Ovary (tissue), 9 donors: ENCODE data around the gene CRB1. TPM values are rescaled to one million over a fixed set of nuclear protein-coding genes. Genes with fewer than 3 reads are reported as not detected.

Experiments used
- DNase-seq, 5 donors: peaks; one replicate each; pipeline ENCODE4 v3.0.0-alpha.2; 2019 to 2020
- H3K27ac ChIP-seq, 2 donors: fragments of 200-600 bp; one replicate each; pipeline versions ENCODE4 v1.5.1 to v1.8.0; 2019 to 2022
- H3K27me3 ChIP-seq: fragments of 200-600 bp; one replicate; pipeline ENCODE4 v1.8.0; 2022
- H3K36me3 ChIP-seq: fragments of 200-600 bp; sonication (generic); one replicate; pipeline ENCODE4 v1.5.1; 2019
- H3K4me1 ChIP-seq: one replicate; pipeline ENCODE4 v1.8.1; 2013; ENCODE audit warnings: mild to moderate bottlenecking, moderate library complexity; ENCODE audit not compliant: insufficient read depth
- H3K4me3 ChIP-seq: fragments of 200-600 bp; sonication (generic); one replicate; pipeline ENCODE4 v1.5.1; 2017
- H3K9me3 ChIP-seq, 2 donors: fragments of 200-600 bp in 1 of 2; sonication (generic) in 1 of 2; one replicate each; pipeline versions ENCODE4 v1.5.1 to v1.8.1; 2013 to 2019; ENCODE audit warnings: mild to moderate bottlenecking in 1 of 2, moderate library complexity in 1 of 2
- EP300 ChIP-seq: sonication (generic); formaldehyde crosslinking; IDR thresholded peaks from one replicate; pipeline ENCODE4 v1.6.1; 2017; ENCODE audit warnings: antibody characterized with exemption
- POLR2A ChIP-seq: fragments of 450-650 bp; IDR thresholded peaks from one replicate; pipeline ENCODE4 v1.6.1; 2017; ENCODE audit warnings: antibody characterized with exemption, mild to moderate bottlenecking, moderate library complexity
- WGBS, 3 donors: extraction: QIAGEN DNeasy Blood & Tissue Kit in 1 of 3; methylation state at CpG; one replicate each; pipeline versions ENCODE4 v1.1.5 to v1.1.7; 2013 to 2017; 5-methylcytosine and 5-hydroxymethylcytosine counted together
- intact Hi-C, 4 donors: fragments of 100-400 bp; cut with DNase I; formaldehyde crosslinking; loops; one replicate each; pipeline versions ENCODE4 v1.11.0 to v1.15.1; 2022 to 2023
- polyA plus RNA-seq, 2 donors: library from polyadenylated mRNA; stranded (reverse); fragments of 200-250 nt in 1 of 2; fragments of 350-450 nt in 1 of 2; fragmentation: Illumina TruSeq in 1 of 2; extraction: RNeasy Lipid Tissue Mini Kit (QIAGEN cat#74804) in 1 of 2; gene quantifications; one replicate each; pipeline ENCODE4 v1.2.3, GENCODE V29; 2013 to 2014
- total RNA-seq, 7 donors: library from RNA; depleted of rRNA in 2 of 7; stranded (reverse); fragments of >200 nt in 2 of 7; fragmentation: NEBNext Ultra II Directional in 3 of 7; extraction: Animal tissue kit (Norgen Biotek cat#: 25700) in 3 of 7; gene quantifications; one replicate each; pipeline versions ENCODE4 v1.1.0 to v1.2.4, GENCODE V29; 2016 to 2023
- TF ChIP-seq, protein P1 (sequence below), 3 donors: fragments of 450-650 bp in 2 of 3; fragments of 200-600 bp in 1 of 3; IDR thresholded peaks; one replicate each; pipeline versions ENCODE4 v1.5.1 to v1.8.0; 2016 to 2022; ENCODE audit warnings: antibody characterized with exemption in 3 of 3, mild to moderate bottlenecking in 1 of 3
- donor health status: DM: no; HTN: no; CAD: no; lungs with moderate emphysema.
- donor health status: DM: no; HTN: no; CAD: no.
- donor health status: Bipolar disorder and iron deficiency.
- donor health status: DM: yes; HTN: yes; CAD: no.
- donor health status: DM: no; HTN: no; CAD: no.
- donor health status: DM: yes; HTN: yes; CAD: no.

The CRB1 gene
- total and polyA plus RNA-seq, 9 donors = 0.60 to 4.0 (median 1.1) TPM

DNA sequence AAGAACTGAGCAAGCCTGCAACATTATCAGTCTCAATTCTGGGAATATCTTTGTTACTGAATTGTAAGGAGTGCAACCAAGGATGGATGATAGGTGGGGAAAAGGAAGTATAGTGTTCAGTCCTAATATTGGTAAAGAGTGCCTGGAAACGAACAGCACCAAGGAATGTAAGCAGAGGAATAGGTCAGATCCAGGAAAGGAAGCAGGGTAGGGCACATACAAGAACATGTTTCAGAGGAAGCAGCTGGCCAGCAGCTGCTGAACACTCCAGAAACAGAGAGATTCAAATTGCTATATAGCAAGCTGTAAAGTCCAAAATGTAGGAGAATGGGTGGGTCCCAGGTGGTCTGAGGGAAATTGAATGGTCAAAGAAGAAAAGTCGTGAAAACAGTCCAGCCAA, 37.9 kb downstream of the CRB1 start:
- no peaks in the 10 kb centered on the region for H3K27me3 ChIP-seq
- no peak overlapping the region for H3K4me3 ChIP-seq
- H3K4me1 ChIP-seq = no peaks in the 10 kb centered on the region
- H3K36me3 ChIP-seq = no peaks in the 10 kb centered on the region
- no peaks in the 10 kb centered on the region for H3K9me3 ChIP-seq
- no peak for DNase-seq
- H3K27ac ChIP-seq = no peak overlapping the region
- intact Hi-C loops = no loop called here
- no peak for TF ChIP-seq POLR2A
- no peak for TF ChIP-seq EP300
- TF ChIP-seq, protein P1, sequence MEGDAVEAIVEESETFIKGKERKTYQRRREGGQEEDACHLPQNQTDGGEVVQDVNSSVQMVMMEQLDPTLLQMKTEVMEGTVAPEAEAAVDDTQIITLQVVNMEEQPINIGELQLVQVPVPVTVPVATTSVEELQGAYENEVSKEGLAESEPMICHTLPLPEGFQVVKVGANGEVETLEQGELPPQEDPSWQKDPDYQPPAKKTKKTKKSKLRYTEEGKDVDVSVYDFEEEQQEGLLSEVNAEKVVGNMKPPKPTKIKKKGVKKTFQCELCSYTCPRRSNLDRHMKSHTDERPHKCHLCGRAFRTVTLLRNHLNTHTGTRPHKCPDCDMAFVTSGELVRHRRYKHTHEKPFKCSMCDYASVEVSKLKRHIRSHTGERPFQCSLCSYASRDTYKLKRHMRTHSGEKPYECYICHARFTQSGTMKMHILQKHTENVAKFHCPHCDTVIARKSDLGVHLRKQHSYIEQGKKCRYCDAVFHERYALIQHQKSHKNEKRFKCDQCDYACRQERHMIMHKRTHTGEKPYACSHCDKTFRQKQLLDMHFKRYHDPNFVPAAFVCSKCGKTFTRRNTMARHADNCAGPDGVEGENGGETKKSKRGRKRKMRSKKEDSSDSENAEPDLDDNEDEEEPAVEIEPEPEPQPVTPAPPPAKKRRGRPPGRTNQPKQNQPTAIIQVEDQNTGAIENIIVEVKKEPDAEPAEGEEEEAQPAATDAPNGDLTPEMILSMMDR (IDR thresholded peaks at IDR 0.05) = no peak
- 20 to 41% (median 21%) methylated on average over 2 of the region's 2 CpGs for WGBS, 3 donors

DNA sequence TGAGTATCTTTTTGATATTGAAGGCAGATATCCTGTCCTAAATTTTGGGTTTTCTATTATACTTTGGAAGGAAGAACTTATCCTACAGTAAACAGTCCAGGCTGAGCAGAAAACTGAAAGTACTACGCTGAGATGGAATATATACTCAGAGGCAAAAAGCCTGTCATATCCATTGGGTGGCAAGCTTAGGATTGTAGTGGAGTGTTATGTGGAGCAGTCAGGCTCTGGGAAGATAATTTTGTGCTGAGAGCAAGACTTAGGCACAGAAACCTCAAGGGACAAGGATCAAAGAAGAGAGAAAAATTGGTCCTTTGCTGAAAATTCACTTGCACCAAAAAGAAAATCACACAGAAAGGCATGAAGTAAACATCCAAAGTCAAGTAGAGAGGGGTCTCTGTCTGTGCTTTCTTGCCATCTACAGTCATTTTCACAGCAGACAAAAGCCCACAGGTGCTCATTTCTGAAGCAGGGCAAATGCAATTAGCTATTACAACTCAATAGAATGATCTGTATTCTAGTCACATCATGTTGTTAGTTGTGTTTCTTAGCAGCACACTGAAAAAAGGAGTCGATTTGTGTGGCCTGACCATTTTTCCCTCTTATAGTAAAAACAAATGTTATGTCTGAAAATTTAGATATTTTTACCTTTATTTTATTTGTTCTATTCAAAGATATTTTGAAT, 38.5 kb downstream of the CRB1 start:
- TF ChIP-seq EP300 = no peak
- TF ChIP-seq, protein P1 (IDR thresholded peaks at IDR 0.05) = no peak
- no peak for TF ChIP-seq POLR2A
- WGBS, 3 donors = 77 to 95% (median 78%) methylated on average over 2 of the region's 2 CpGs
- Histone ChIP-seq H3K27me3 (no peaks in the 10 kb centered on the region), H3K36me3 (no peaks in the 10 kb centered on the region), H3K27ac (no peak overlapping the region), H3K9me3 (no peaks in the 10 kb centered on the region), H3K4me1 (no peaks in the 10 kb centered on the region), H3K4me3 (no peak overlapping the region)
- no peak for DNase-seq
- intact Hi-C loops = no loop called here

DNA sequence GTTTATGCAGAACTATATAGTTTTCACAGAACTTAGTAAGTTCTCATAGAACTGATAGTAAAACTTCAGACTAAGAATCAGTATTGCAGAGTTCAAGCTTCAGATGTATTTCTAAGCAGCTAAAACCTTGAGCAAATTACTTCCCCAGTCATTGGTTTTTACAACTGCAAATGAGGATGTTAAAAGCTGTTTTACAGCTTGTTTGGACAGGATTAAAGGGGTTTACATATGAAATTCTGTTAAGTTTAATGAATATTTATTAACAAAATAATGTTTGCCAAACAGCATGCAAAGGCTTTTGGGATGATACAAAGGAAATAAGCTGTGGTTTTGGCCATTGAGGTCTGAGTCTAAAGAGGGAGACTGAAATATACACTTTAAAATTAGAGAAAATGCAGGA, 39.1 kb downstream of the CRB1 start:
- DNase-seq = no peak
- no peak for TF ChIP-seq EP300
- intact Hi-C loops = no loop called here
- H3K27me3 ChIP-seq = no peaks in the 10 kb centered on the region
- H3K9me3 ChIP-seq = no peaks in the 10 kb centered on the region
- no peaks in the 10 kb centered on the region for H3K4me1 ChIP-seq
- no peak overlapping the region for H3K27ac ChIP-seq
- no peak overlapping the region for H3K4me3 ChIP-seq
- no peaks in the 10 kb centered on the region for H3K36me3 ChIP-seq

DNA sequence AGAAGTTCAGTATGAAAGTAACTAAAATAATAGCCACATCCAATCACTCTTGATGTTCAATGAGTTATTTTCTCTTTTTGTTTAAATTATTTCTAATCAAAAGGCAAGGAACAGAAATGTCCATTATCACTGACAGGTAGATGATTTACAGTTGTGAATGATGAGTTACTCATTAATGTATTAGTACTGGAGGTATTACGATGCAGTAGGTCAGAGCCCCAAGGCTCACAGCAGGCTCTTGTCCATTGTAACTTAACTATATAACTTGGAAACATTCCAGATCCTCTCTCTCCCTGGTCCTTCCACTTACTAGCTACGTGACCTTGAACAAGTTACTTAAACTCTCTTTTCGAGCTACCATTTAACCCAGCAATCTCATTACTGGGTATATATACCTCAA, 39.5 kb downstream of the CRB1 start:
- no peaks in the 10 kb centered on the region for H3K36me3 ChIP-seq
- H3K27ac ChIP-seq = no peak overlapping the region
- DNase-seq = no peak
- TF ChIP-seq, protein P1 (IDR thresholded peaks at IDR 0.05) = no peak
- TF ChIP-seq POLR2A = no peak
- TF ChIP-seq EP300 = no peak
- H3K4me1 ChIP-seq = no peaks in the 10 kb centered on the region
- intact Hi-C loops = no loop called here
- H3K27me3 ChIP-seq = no peaks in the 10 kb centered on the region
- H3K9me3 ChIP-seq = no peaks in the 10 kb centered on the region
- no peak overlapping the region for H3K4me3 ChIP-seq
- WGBS, 3 donors = 68 to 69% (median 68%) methylated on average over 3 of the region's 3 CpGs

DNA sequence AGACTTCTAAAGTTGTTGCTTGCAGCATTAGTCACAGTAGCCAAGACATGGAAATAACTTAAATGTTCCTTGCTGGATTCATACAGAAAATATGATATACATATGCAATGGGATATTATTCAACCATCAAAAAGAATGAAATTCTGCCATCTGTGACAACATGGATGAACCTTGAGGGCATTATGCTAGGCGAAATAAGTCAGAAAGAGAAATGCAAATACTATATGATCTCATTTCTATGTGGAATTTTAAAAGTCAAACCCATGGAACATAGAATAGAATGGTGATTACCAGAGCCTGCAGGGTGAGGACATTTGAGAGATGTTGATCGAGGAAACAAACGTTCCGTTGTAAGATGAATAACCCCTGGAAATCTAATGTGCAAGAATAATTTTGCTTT, 43.0 kb downstream of the CRB1 start:
- intact Hi-C loops = no loop called here
- H3K9me3 ChIP-seq = no peaks in the 10 kb centered on the region
- no peaks in the 10 kb centered on the region for H3K36me3 ChIP-seq
- no peak overlapping the region for H3K27ac ChIP-seq
- TF ChIP-seq POLR2A (no peak), EP300 (no peak)
- TF ChIP-seq, protein P1 (IDR thresholded peaks at IDR 0.05) = no peak
- no peak overlapping the region for H3K4me3 ChIP-seq
- no peak for DNase-seq
- no peaks in the 10 kb centered on the region for H3K4me1 ChIP-seq
- WGBS, 3 donors = 90 to 93% (median 91%) methylated on average over 4 of the region's 4 CpGs
- no peaks in the 10 kb centered on the region for H3K27me3 ChIP-seq
